HEK293 (cell line): Measurements from ENCODE around the gene GLTPD2.

Experiments used
- CTCF ChIA-PET: fragments of 350-600 bp; formaldehyde crosslinking; extraction: SDS; loops from one replicate; lab custom pipeline; 2021; ENCODE audit warnings: antibody characterized with exemption; lab: Yijun Ruan, JAX
- POLR2A ChIA-PET: fragments of 300-600 bp; formaldehyde crosslinking; extraction: SDS; loops from one replicate; lab custom pipeline; 2020; ENCODE audit warnings: antibody characterized with exemption, inconsistent platforms; lab: Yijun Ruan, JAX
- H3K27ac ChIP-seq: fragments of 200-500 bp; sonication (Bioruptor generic); 2 replicates; pipeline ENCODE4 v1.5.1; 2014; ENCODE audit warnings: low read depth, low read length, control low read depth, inconsistent platforms; ENCODE audit errors: extremely low read depth
- H3K36me3 ChIP-seq, 2 experiments: fragments of 200-500 bp in 1 of 2; sonication (Bioruptor generic) in 1 of 2; 1 replicate in 1 of 2; 2 replicates in 1 of 2; pipeline ENCODE4 v1.5.1; 2014 to 2017; ENCODE audit warnings: inconsistent platforms in 2 of 2, low read length in 2 of 2; ENCODE audit not compliant: control insufficient read depth in 2 of 2, insufficient read depth in 1 of 2
- H3K4me1 ChIP-seq: fragments of 200-500 bp; sonication (Bioruptor generic); 2 replicates; pipeline ENCODE4 v1.5.1; 2014; ENCODE audit warnings: mild to moderate bottlenecking, low read length, inconsistent platforms; ENCODE audit not compliant: control insufficient read depth, insufficient read depth
- H3K4me3 ChIP-seq: 2 replicates; pipeline ENCODE4 v1.5.1; 2011; ENCODE audit warnings: low read depth, mild to moderate bottlenecking, control low read depth, low read length, moderate library complexity
- H3K9me3 ChIP-seq: fragments of 200-500 bp; sonication (Bioruptor generic); 2 replicates; pipeline ENCODE4 v1.5.1; 2014; ENCODE audit warnings: low read depth, low read length, inconsistent platforms; ENCODE audit not compliant: control insufficient read depth, insufficient read depth
- GLI2 ChIP-seq: fragments of 450-650 bp; formaldehyde crosslinking; IDR thresholded peaks from 2 replicates; pipeline ENCODE4; 2017; ENCODE audit warnings: missing biosample characterization, missing genetic modification characterization, low read depth, borderline replicate concordance
- HOXD13 ChIP-seq: sonication (generic); formaldehyde crosslinking; IDR thresholded peaks from 2 replicates; pipeline ENCODE4 v1.8.0; 2022; ENCODE audit warnings: missing genetic modification reagents, borderline replicate concordance
- KLF16 ChIP-seq: fragments of 450-650 bp; formaldehyde crosslinking; IDR thresholded peaks from 2 replicates; pipeline ENCODE4 v1.5.1; 2017; ENCODE audit warnings: missing biosample characterization, missing genetic modification characterization
- REPIN1 ChIP-seq: fragments of 450-650 bp; formaldehyde crosslinking; IDR thresholded peaks from 2 replicates; pipeline ENCODE4 v1.5.1; 2017; ENCODE audit warnings: missing biosample characterization, missing genetic modification characterization, low read depth
- SCRT2 ChIP-seq: fragments of 450-650 bp; formaldehyde crosslinking; IDR thresholded peaks from 2 replicates; pipeline ENCODE4 v1.5.1; 2016; ENCODE audit warnings: missing biosample characterization, missing genetic modification characterization
- ZBTB17 ChIP-seq: fragments of 450-650 bp; formaldehyde crosslinking; IDR thresholded peaks from 2 replicates; pipeline ENCODE4 v1.5.1; 2016; ENCODE audit warnings: missing biosample characterization, missing genetic modification characterization
- ZBTB26 ChIP-seq: fragments of 450-650 bp; formaldehyde crosslinking; optimal IDR thresholded peaks from 2 replicates; pipeline ENCODE3; 2016; ENCODE audit warnings: missing biosample characterization, mild to moderate bottlenecking, missing genetic modification characterization
- ZFP3 ChIP-seq: fragments of 450-650 bp; formaldehyde crosslinking; IDR thresholded peaks from 2 replicates; pipeline ENCODE4 v1.5.1; 2016; ENCODE audit warnings: low read depth, missing biosample characterization, missing genetic modification characterization
- ZNF133 ChIP-seq: fragments of 450-650 bp; formaldehyde crosslinking; IDR thresholded peaks from 2 replicates; pipeline ENCODE4 v1.5.1; 2016; ENCODE audit warnings: missing biosample characterization, missing genetic modification characterization
- ZNF155 ChIP-seq: fragments of 450-650 bp; formaldehyde crosslinking; IDR thresholded peaks from 2 replicates; pipeline ENCODE4 v1.5.1; 2016; ENCODE audit warnings: missing biosample characterization, missing genetic modification characterization
- ZNF157 ChIP-seq: fragments of 450-650 bp; formaldehyde crosslinking; IDR thresholded peaks from 2 replicates; pipeline ENCODE4 v1.5.1; 2016; ENCODE audit warnings: missing biosample characterization, missing genetic modification characterization
- ZNF174 ChIP-seq: fragments of 450-650 bp; formaldehyde crosslinking; IDR thresholded peaks from 2 replicates; pipeline ENCODE4 v1.5.0; 2017; ENCODE audit warnings: missing biosample characterization, mild to moderate bottlenecking, missing genetic modification characterization
- ZNF175 ChIP-seq: fragments of 450-650 bp; formaldehyde crosslinking; IDR thresholded peaks from 2 replicates; pipeline ENCODE4 v1.5.1; 2016; ENCODE audit warnings: missing biosample characterization, missing genetic modification characterization
- ZNF214 ChIP-seq: fragments of 450-650 bp; formaldehyde crosslinking; IDR thresholded peaks from 2 replicates; pipeline ENCODE4 v1.5.1; 2017; ENCODE audit warnings: missing biosample characterization, mild to moderate bottlenecking, missing genetic modification characterization, borderline replicate concordance
- ZNF302 ChIP-seq: fragments of 450-650 bp; formaldehyde crosslinking; IDR thresholded peaks from 2 replicates; pipeline ENCODE4 v1.5.1; 2016; ENCODE audit warnings: missing biosample characterization, missing genetic modification characterization, low read depth
- ZNF398 ChIP-seq: fragments of 450-650 bp; formaldehyde crosslinking; IDR thresholded peaks from 2 replicates; pipeline ENCODE4 v1.5.1; 2017; ENCODE audit warnings: missing biosample characterization, missing genetic modification characterization
- ZNF473 ChIP-seq: fragments of 450-650 bp; formaldehyde crosslinking; IDR thresholded peaks from 2 replicates; pipeline ENCODE4 v1.5.1; 2017; ENCODE audit warnings: missing biosample characterization, missing genetic modification characterization
- ZNF48 ChIP-seq: fragments of 450-650 bp; formaldehyde crosslinking; IDR thresholded peaks from 2 replicates; pipeline ENCODE4 v1.5.1; 2016; ENCODE audit warnings: missing biosample characterization, missing genetic modification characterization
- ZNF521 ChIP-seq: fragments of 450-650 bp; formaldehyde crosslinking; IDR thresholded peaks from 2 replicates; pipeline ENCODE4 v1.5.1; 2017; ENCODE audit warnings: missing biosample characterization, mild to moderate bottlenecking, missing genetic modification characterization
- ZNF677 ChIP-seq: fragments of 450-650 bp; IDR thresholded peaks from 2 replicates; pipeline ENCODE4 v1.5.0; 2018; ENCODE audit warnings: missing biosample characterization, mild to moderate bottlenecking, missing genetic modification characterization, moderate library complexity
- ZNF785 ChIP-seq: fragments of 450-650 bp; formaldehyde crosslinking; IDR thresholded peaks from 2 replicates; pipeline ENCODE4 v1.5.1; 2016; ENCODE audit warnings: missing biosample characterization, missing genetic modification characterization
- ZSCAN16 ChIP-seq: fragments of 450-650 bp; formaldehyde crosslinking; IDR thresholded peaks from 2 replicates; pipeline ENCODE4 v1.5.1; 2016; ENCODE audit warnings: missing biosample characterization, missing genetic modification characterization
- TF ChIP-seq, protein P1 (sequence below): IDR thresholded peaks from 2 replicates; pipeline ENCODE4 v1.6.1; 2011; ENCODE audit warnings: mild to moderate bottlenecking, low read depth, low read length, borderline replicate concordance
- TF ChIP-seq, protein P2 (sequence below): fragments of 450-650 bp; formaldehyde crosslinking; IDR thresholded peaks from 2 replicates; pipeline ENCODE4 v1.5.1; 2017; ENCODE audit warnings: missing biosample characterization, missing genetic modification characterization
- TF ChIP-seq, protein P3 (sequence below): sonication (generic); formaldehyde crosslinking; IDR thresholded peaks from 2 replicates; pipeline ENCODE4 v1.8.1; 2022; ENCODE audit warnings: mild to moderate bottlenecking, moderate library complexity, missing genetic modification reagents
- TF ChIP-seq, protein P4 (sequence below): fragments of 450-650 bp; formaldehyde crosslinking; IDR thresholded peaks from 2 replicates; pipeline ENCODE4 v1.5.1; 2016; ENCODE audit warnings: missing biosample characterization, missing genetic modification characterization

Gene GLTPD2

GRCh38 chr17:4833941-4834680 is 45.3 kb downstream of the GLTPD2 start (continued):
- no peak for TF ChIP-seq ZNF175 (tag by site-specific recombination)
- TF ChIP-seq KLF16 (tag by site-specific recombination) = no peak; the same call in 1 of the 2 replicates
- TF ChIP-seq ZBTB26 (tag by site-specific recombination) = no peak
- TF ChIP-seq ZNF398 (tag by site-specific recombination) = no peak
- no peak for TF ChIP-seq ZFP3 (tag by site-specific recombination)
- TF ChIP-seq, protein P1, sequence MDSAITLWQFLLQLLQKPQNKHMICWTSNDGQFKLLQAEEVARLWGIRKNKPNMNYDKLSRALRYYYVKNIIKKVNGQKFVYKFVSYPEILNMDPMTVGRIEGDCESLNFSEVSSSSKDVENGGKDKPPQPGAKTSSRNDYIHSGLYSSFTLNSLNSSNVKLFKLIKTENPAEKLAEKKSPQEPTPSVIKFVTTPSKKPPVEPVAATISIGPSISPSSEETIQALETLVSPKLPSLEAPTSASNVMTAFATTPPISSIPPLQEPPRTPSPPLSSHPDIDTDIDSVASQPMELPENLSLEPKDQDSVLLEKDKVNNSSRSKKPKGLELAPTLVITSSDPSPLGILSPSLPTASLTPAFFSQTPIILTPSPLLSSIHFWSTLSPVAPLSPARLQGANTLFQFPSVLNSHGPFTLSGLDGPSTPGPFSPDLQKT = no peak
- TF ChIP-seq SCRT2 (tag by site-specific recombination) = peak; percentile 37; the same call in 1 of the 2 replicates
- TF ChIP-seq ZNF48 = no peak
- TF ChIP-seq ZNF157 (tag by site-specific recombination) = no peak
- TF ChIP-seq ZNF473 (tag by site-specific recombination) = no peak
- TF ChIP-seq REPIN1 (tag by site-specific recombination) = no peak
- no peak for TF ChIP-seq HOXD13
- TF ChIP-seq ZNF677 (tag by site-specific recombination) = no peak
- TF ChIP-seq ZNF214 (tag by site-specific recombination) = no peak
- TF ChIP-seq ZSCAN16 (tag by site-specific recombination) = no peak
- peak; percentile 90 for TF ChIP-seq ZBTB17 (tag by site-specific recombination)
- TF ChIP-seq ZNF155 (tag by site-specific recombination) = no peak
- no peak for TF ChIP-seq ZNF302 (tag by site-specific recombination)
- TF ChIP-seq GLI2 (tag by site-specific recombination) = no peak
- TF ChIP-seq, protein P2, sequence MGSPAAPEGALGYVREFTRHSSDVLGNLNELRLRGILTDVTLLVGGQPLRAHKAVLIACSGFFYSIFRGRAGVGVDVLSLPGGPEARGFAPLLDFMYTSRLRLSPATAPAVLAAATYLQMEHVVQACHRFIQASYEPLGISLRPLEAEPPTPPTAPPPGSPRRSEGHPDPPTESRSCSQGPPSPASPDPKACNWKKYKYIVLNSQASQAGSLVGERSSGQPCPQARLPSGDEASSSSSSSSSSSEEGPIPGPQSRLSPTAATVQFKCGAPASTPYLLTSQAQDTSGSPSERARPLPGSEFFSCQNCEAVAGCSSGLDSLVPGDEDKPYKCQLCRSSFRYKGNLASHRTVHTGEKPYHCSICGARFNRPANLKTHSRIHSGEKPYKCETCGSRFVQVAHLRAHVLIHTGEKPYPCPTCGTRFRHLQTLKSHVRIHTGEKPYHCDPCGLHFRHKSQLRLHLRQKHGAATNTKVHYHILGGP = no peak

GRCh38 chr17:4834681-4835020 is 45.9 kb downstream of the GLTPD2 start:
- CTCF ChIA-PET = interaction anchor here (0.7 to 1.1 kb wide), 2 partner anchors 46 to 334 kb away, joined by 3 to 10 read pairs; no protein-coding TSS in a partner anchor
- Histone ChIP-seq H3K27ac (no peak overlapping the region; the same call in 1 of the 2 replicates), H3K4me3 (peak overlapping the region; percentile 90; the same call in 1 of the 2 replicates), H3K36me3 (peaks cover 0 to 5% of the 10 kb centered on the region in 2 experiments; a peak in 1 of 3 replicates), H3K4me1 (peaks cover 14% of the 10 kb centered on the region), H3K9me3 (no peaks in the 10 kb centered on the region)
- TF ChIP-seq ZNF785 (tag by site-specific recombination) (no peak), ZNF133 (tag by site-specific recombination) (no peak), ZNF521 (no peak), ZNF174 (tag by site-specific recombination) (no peak)
- TF ChIP-seq, protein P3, sequence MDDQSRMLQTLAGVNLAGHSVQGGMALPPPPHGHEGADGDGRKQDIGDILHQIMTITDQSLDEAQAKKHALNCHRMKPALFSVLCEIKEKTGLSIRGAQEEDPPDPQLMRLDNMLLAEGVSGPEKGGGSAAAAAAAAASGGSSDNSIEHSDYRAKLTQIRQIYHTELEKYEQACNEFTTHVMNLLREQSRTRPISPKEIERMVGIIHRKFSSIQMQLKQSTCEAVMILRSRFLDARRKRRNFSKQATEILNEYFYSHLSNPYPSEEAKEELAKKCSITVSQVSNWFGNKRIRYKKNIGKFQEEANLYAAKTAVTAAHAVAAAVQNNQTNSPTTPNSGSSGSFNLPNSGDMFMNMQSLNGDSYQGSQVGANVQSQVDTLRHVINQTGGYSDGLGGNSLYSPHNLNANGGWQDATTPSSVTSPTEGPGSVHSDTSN (CRISPR knock-in tag) = no peak
- TF ChIP-seq, protein P4, sequence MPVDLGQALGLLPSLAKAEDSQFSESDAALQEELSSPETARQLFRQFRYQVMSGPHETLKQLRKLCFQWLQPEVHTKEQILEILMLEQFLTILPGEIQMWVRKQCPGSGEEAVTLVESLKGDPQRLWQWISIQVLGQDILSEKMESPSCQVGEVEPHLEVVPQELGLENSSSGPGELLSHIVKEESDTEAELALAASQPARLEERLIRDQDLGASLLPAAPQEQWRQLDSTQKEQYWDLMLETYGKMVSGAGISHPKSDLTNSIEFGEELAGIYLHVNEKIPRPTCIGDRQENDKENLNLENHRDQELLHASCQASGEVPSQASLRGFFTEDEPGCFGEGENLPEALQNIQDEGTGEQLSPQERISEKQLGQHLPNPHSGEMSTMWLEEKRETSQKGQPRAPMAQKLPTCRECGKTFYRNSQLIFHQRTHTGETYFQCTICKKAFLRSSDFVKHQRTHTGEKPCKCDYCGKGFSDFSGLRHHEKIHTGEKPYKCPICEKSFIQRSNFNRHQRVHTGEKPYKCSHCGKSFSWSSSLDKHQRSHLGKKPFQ (tag by site-specific recombination) = no peak
- POLR2A ChIA-PET = interaction anchor here (0.6 to 2.4 kb wide), 5 partner anchors 8 to 666 kb away, joined by 3 to 9 read pairs (median 4); partner anchors contain the start of gene PLD2
